Measurements from ENCODE around the gene NTM. TPM values are rescaled to one million over a fixed set of nuclear protein-coding genes. Genes with fewer than 3 reads are reported as not detected.

Gene NTM
- total and polyA plus RNA-seq, 2 donors (not counting 3 experiments of a cell fraction or from before 2014, with no cell fraction given) = 1.00 to 1.1 TPM

- no peak overlapping the region for H3K9ac ChIP-seq (replicated peaks; ENCODE audit: extremely low read depth, insufficient read depth, low read length)
- dilution Hi-C loops (cut with MboI; ENCODE audit: extremely low pct_ligation_motif_present, low sequenced_read_pairs) (no loop called here), intact Hi-C loops (cut with micrococcal nuclease) (no loop called here)
- FAIRE-seq (no peak), DNase-seq (ENCODE audit: low read depth, low spot score) (no peak)
- no peaks in the 10 kb centered on the region for H3K9me3 ChIP-seq (replicated peaks; ENCODE audit: control insufficient read depth, insufficient read depth, low read length)
- H3K4me3 ChIP-seq (replicated peaks in 1 of 3; ENCODE audit: insufficient read depth in 1 of 3, low read depth in 1 of 3, low read length in 3 of 3) = no peak overlapping the region
- H3K36me3 ChIP-seq (ENCODE audit: control insufficient read depth in 2 of 2, extremely low read depth in 1 of 2, insufficient read depth in 2 of 2, low read length in 2 of 2) = no peaks in the 10 kb centered on the region
- no peaks in the 10 kb centered on the region for H3K27me3 ChIP-seq (ENCODE audit: control insufficient read depth in 2 of 2, insufficient read depth in 2 of 2, low read length in 2 of 2)
- H3K4me1 ChIP-seq (ENCODE audit: control insufficient read depth, extremely low read depth, insufficient read depth, low read length) = no peaks in the 10 kb centered on the region
- CTCF ChIA-PET = no interaction called here
- H4K20me1 ChIP-seq (replicated peaks; ENCODE audit: control insufficient read depth, extremely low read depth, insufficient read depth, low read length) = no peaks in the 10 kb centered on the region
- H3K4me2 ChIP-seq (ENCODE audit: insufficient read depth, low read length) = no peak overlapping the region
- BruUV-seq (replicated peaks) = no TSS peak
- no peak overlapping the region for H3K27ac ChIP-seq (ENCODE audit: insufficient read depth, low read depth, low read length)
- POLR2A ChIA-PET = no interaction called here
- H3K79me2 ChIP-seq (ENCODE audit: control insufficient read depth, insufficient read depth, low read length) = no peaks in the 10 kb centered on the region
- no peak overlapping the region for H2AFZ ChIP-seq (ENCODE audit: low read depth, low read length)
- no peaks in the 10 kb centered on the region for H3K9me1 ChIP-seq (replicated peaks; ENCODE audit: control insufficient read depth, extremely low read depth, insufficient read depth, low read length)
- TF ChIP-seq JUN (IDR thresholded peaks at IDR 0.05; ENCODE audit: borderline replicate concordance, insufficient read depth, insufficient read length, low read depth) = no peak
- TF ChIP-seq POLR2A (IDR thresholded peaks at IDR 0.05; ENCODE audit: low read depth, low read length) = no peak
- TF ChIP-seq FOS (IDR thresholded peaks at IDR 0.05; ENCODE audit: borderline replicate concordance, insufficient read depth, low read length) = no peak
- TF ChIP-seq MAX (IDR thresholded peaks at IDR 0.05; ENCODE audit: insufficient read depth, insufficient read length) = no peak
- TF ChIP-seq GATA2 (IDR thresholded peaks at IDR 0.05; ENCODE audit: insufficient read depth, insufficient read length, low read depth, low read length) = no peak
- no peak for TF ChIP-seq CTCF (IDR thresholded peaks at IDR 0.05; ENCODE audit: extremely low read depth in 1 of 2, insufficient read depth in 1 of 2, low read depth in 1 of 2, low read length in 2 of 2)
- TF ChIP-seq EZH2 (IDR thresholded peaks at IDR 0.05; ENCODE audit: borderline replicate concordance, low read depth, low read length, severe bottlenecking) = no peak
- no peak for TF ChIP-seq MYC (IDR thresholded peaks at IDR 0.05; ENCODE audit: low read depth, low read length)
- no peak for TF ChIP-seq POLR2AphosphoS5 (IDR thresholded peaks at IDR 0.05; ENCODE audit: insufficient read depth, low read depth, low read length)
These were observed 834.6 kb downstream of the NTM start for GRCh38 chr11:132205006-132205405.

Measured in endothelial cell of umbilical vein (primary cell).